ENCODE measurements around the gene TENM4. TPM values are rescaled to one million over a fixed set of nuclear protein-coding genes. Genes with fewer than 3 reads are reported as not detected.

Gene TENM4
- total and polyA plus RNA-seq, 10 of the 15 experiments (the other 5 are each of a cell fraction or from before 2014, with no cell fraction given), result 0.03 to 0.12 (median 0.06) TPM; not detected in 7

DNA sequence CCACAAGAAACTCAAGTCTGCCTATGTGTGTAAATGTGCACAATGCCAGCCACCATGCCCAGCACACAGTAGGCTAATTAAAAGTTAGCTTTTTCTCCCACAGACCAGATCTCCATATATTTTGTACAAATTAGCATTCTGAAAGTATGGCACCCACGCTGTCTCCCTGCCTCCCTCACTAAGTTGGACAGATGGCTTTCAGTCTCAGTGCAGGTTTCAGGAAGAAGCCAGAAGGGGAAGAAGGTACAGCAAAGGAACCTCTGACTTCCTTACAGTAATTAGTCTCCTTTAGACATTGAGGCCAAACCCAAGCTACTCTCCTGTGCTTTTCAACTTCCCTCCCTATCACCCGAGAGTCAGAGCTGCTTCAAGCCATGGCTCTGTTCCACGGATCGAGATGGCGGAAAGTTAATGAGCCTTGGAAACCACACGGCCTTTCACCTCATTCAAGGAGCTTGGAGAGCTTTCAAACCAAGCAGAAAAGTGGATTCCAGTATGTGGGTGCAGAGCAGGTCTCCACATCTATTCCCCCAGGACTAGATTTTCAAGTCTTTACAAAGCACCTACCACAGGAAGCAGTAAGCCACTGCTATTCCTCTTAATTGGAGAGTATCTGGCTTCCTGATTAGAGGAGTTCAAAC is 645.1 kb downstream of the TENM4 start:
- Histone ChIP-seq H3K36me3 (ENCODE audit: control insufficient read depth in 2 of 2, insufficient read depth in 2 of 2, low read length in 1 of 2) (no peaks in the 10 kb centered on the region), H3K79me2 (ENCODE audit: control insufficient read depth, insufficient read depth, low read length) (no peaks in the 10 kb centered on the region), H3K9ac (ENCODE audit: control insufficient read depth, insufficient read depth, low read length) (no peak overlapping the region), H4K20me1 (ENCODE audit: control insufficient read depth, insufficient read depth) (no peaks in the 10 kb centered on the region), H3K27ac (ENCODE audit: control insufficient read depth, insufficient read depth) (no peak overlapping the region), H3K4me1 (ENCODE audit: control insufficient read depth, insufficient read depth, low read length) (no peaks in the 10 kb centered on the region), H3K9me3 (replicated peaks; ENCODE audit: control insufficient read depth, insufficient read depth, low read length) (no peaks in the 10 kb centered on the region), H3K27me3 (replicated peaks in 1 of 2; ENCODE audit: control insufficient read depth in 2 of 2, insufficient read depth in 2 of 2, low read length in 1 of 2) (peaks cover 0 to 1% of the 10 kb centered on the region in 2 experiments; a peak in 2 of 4 replicates), H3K4me3 (no peak overlapping the region), H3K4me2 (ENCODE audit: control insufficient read depth, insufficient read depth) (no peak overlapping the region), H2AFZ (ENCODE audit: control insufficient read depth, low read depth, low read length) (no peak overlapping the region)
- RAD21 ChIA-PET (ENCODE audit: unreplicated experiment), result no interaction called here
- CTCF ChIA-PET, result interaction anchor here (0.6 to 9.8 kb wide), 4 partner anchors 15 to 304 kb away, joined by 3 to 79 read pairs (median 9); no protein-coding TSS in a partner anchor
- FAIRE-seq (no peak), DNase-seq (ENCODE audit: low read depth, low spot score) (no peak), ATAC-seq (no peak)
- TF ChIP-seq RB1 (IDR thresholded peaks at IDR 0.05; ENCODE audit: borderline replicate concordance), result no peak
- no peak for TF ChIP-seq HDGF (IDR thresholded peaks at IDR 0.05)
- no peak for TF ChIP-seq NR2F1 (conservative IDR thresholded peaks at IDR 0.05)
- no peak for TF ChIP-seq ETV6 (conservative IDR thresholded peaks at IDR 0.05 in 1 of 2, IDR thresholded peaks at IDR 0.05 in 1 of 2; ENCODE audit: borderline replicate concordance in 1 of 2, low read depth in 1 of 2)
- no peak for TF ChIP-seq GATAD2B (conservative IDR thresholded peaks at IDR 0.05; ENCODE audit: low read depth)
- TF ChIP-seq, protein P1, sequence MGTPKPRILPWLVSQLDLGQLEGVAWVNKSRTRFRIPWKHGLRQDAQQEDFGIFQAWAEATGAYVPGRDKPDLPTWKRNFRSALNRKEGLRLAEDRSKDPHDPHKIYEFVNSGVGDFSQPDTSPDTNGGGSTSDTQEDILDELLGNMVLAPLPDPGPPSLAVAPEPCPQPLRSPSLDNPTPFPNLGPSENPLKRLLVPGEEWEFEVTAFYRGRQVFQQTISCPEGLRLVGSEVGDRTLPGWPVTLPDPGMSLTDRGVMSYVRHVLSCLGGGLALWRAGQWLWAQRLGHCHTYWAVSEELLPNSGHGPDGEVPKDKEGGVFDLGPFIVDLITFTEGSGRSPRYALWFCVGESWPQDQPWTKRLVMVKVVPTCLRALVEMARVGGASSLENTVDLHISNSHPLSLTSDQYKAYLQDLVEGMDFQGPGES (IDR thresholded peaks at IDR 0.05), result no peak
- TF ChIP-seq ZNF274 (IDR thresholded peaks at IDR 0.05; ENCODE audit: insufficient read depth, insufficient read length), result no peak
- no peak for TF ChIP-seq EED (IDR thresholded peaks at IDR 0.05; ENCODE audit: low read depth)
- no peak for TF ChIP-seq NR2C1 (IDR thresholded peaks at IDR 0.05)
- no peak for TF ChIP-seq SIN3A (IDR thresholded peaks at IDR 0.05; ENCODE audit: low read depth, low read length)
- no peak for TF ChIP-seq ZNF622 (IDR thresholded peaks at IDR 0.05)
- TF ChIP-seq, protein P2, sequence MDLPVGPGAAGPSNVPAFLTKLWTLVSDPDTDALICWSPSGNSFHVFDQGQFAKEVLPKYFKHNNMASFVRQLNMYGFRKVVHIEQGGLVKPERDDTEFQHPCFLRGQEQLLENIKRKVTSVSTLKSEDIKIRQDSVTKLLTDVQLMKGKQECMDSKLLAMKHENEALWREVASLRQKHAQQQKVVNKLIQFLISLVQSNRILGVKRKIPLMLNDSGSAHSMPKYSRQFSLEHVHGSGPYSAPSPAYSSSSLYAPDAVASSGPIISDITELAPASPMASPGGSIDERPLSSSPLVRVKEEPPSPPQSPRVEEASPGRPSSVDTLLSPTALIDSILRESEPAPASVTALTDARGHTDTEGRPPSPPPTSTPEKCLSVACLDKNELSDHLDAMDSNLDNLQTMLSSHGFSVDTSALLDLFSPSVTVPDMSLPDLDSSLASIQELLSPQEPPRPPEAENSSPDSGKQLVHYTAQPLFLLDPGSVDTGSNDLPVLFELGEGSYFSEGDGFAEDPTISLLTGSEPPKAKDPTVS (IDR thresholded peaks at IDR 0.05; ENCODE audit: low read depth, low read length), result no peak
- TF ChIP-seq, protein P3, sequence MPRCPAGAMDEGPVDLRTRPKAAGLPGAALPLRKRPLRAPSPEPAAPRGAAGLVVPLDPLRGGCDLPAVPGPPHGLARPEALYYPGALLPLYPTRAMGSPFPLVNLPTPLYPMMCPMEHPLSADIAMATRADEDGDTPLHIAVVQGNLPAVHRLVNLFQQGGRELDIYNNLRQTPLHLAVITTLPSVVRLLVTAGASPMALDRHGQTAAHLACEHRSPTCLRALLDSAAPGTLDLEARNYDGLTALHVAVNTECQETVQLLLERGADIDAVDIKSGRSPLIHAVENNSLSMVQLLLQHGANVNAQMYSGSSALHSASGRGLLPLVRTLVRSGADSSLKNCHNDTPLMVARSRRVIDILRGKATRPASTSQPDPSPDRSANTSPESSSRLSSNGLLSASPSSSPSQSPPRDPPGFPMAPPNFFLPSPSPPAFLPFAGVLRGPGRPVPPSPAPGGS (IDR thresholded peaks at IDR 0.05; ENCODE audit: borderline replicate concordance, insufficient read depth, low read depth, low read length, poor library complexity, severe bottlenecking), result no peak
- TF ChIP-seq CREM (IDR thresholded peaks at IDR 0.05; ENCODE audit: low read depth), result no peak
- TF ChIP-seq HDAC2 (IDR thresholded peaks at IDR 0.05), result no peak
- TF ChIP-seq SUPT20H (IDR thresholded peaks at IDR 0.05; ENCODE audit: borderline replicate concordance, control insufficient read depth, low read depth, low read length), result no peak
- TF ChIP-seq RBBP5 (conservative IDR thresholded peaks at IDR 0.05), result no peak
- BruUV-seq (replicated peaks), result no TSS peak
- POLR2A ChIA-PET, result no interaction called here
- intact Hi-C loops (cut with micrococcal nuclease; ENCODE audit: unreplicated experiment), result no loop called here
- 46% methylated on average over 6 of the region's 6 CpGs for WGBS (ENCODE audit: insufficient coverage, insufficient replicate concordance, low lambda C conversion rate, missing lambda C conversion rate)
- in situ Hi-C loops (cut with MboI), result no loop called here
- SMC1A ChIA-PET (ENCODE audit: uncharacterized antibody, unreplicated experiment), result interaction anchor here (0.6 to 3.1 kb wide), 3 partner anchors 151 to 304 kb away, joined by 3 to 20 read pairs (median 3); no protein-coding TSS in a partner anchor
